Breast epithelium (tissue), 3 donors: Measurements from ENCODE around the gene COG1.

Source experiments
- CTCF ChIP-seq, 3 donors: fragments of 450-650 bp; IDR thresholded peaks; one replicate each; pipeline ENCODE4 v1.5.1; 2016 to 2017; ENCODE audit warnings: antibody characterized with exemption in 3 of 3, mild to moderate bottlenecking in 3 of 3, moderate library complexity in 3 of 3
- POLR2A ChIP-seq: fragments of 450-650 bp; IDR thresholded peaks from one replicate; pipeline ENCODE4 v1.6.1; 2016; ENCODE audit warnings: antibody characterized with exemption, mild to moderate bottlenecking, moderate library complexity
- POLR2AphosphoS5 ChIP-seq, 3 donors: sonication (generic); formaldehyde crosslinking; IDR thresholded peaks; one replicate each; pipeline ENCODE4 v1.6.1; 2017; ENCODE audit warnings: antibody characterized with exemption in 3 of 3

- TF ChIP-seq CTCF (IDR thresholded peaks at IDR 0.05) (no peak), POLR2AphosphoS5 (IDR thresholded peaks at IDR 0.05) (no peak), POLR2A (no peak)
Measured at GRCh38 chr17:73205459-73205961, 12.7 kb downstream of the COG1 start.
